Fibroblast of peridontal ligament (primary cell): ENCODE results near the gene PRRT1B.
"Not testable (repeated sequence)": the region's sequence is repeated elsewhere in the genome, so short reads cannot be mapped to it uniquely, and the experiment has no call there.

Experiments used
- DNase-seq: peaks from one replicate; pipeline ENCODE4 v3.0.0-alpha.2; 2010; ENCODE audit errors: extremely low read depth

PRRT1B gene

DNA sequence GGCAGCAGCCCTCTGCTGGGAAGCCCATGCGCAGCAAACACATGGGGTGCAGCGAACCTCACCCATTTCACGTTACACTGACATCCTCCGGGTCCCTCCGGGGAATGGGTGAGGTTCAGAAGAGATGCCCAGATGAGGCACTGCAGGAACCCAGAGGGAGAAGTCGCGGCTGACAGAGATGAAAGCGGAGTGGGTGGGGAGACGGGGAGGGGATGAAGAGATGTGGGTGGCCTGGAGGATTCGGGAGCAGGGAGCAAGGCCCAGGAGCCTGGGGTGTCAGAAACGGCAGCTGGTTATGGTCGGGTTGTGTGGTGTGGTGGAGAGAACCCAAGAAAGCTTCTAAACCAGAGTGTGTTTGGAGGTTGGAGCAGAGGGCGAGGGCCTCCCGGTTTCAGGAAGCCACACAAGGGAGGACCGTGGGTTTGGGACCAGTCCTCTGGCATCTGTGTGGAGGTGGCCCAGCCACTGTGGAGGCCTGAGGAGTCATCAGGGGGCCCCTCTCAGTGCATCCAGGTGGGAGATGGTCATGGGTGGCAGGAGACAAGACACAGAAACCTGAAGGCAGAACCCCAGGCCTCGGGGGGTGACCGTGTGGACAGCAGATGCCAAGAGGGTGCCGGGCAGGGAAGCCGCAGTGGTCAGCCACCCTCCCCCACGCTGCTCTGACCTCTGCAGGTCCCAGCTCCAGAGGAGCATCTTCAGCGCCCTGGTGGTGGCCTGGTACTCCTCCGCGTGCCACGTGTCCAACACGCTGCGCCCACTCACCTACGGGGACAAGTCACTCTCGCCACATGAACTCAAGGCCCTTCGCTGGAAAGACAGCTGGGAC is 22.9 kb upstream of the PRRT1B start:
- no peak for DNase-seq

DNA sequence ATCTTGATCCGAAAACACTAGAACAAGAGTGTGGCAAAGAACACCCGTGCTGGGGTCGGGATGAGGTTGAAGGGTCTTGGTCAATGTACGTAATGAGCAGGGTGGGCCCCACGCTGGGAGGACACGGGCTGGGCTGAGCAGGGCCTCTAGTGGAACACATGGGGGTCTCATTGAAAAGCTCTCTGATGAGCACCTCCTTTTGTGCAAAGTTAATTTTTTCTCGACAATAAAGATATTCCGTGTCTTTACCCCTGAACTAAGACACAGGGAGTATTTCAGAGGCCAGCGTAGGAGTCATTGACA is 22.3 kb upstream of the PRRT1B start:
- DNase-seq: no peak

DNA sequence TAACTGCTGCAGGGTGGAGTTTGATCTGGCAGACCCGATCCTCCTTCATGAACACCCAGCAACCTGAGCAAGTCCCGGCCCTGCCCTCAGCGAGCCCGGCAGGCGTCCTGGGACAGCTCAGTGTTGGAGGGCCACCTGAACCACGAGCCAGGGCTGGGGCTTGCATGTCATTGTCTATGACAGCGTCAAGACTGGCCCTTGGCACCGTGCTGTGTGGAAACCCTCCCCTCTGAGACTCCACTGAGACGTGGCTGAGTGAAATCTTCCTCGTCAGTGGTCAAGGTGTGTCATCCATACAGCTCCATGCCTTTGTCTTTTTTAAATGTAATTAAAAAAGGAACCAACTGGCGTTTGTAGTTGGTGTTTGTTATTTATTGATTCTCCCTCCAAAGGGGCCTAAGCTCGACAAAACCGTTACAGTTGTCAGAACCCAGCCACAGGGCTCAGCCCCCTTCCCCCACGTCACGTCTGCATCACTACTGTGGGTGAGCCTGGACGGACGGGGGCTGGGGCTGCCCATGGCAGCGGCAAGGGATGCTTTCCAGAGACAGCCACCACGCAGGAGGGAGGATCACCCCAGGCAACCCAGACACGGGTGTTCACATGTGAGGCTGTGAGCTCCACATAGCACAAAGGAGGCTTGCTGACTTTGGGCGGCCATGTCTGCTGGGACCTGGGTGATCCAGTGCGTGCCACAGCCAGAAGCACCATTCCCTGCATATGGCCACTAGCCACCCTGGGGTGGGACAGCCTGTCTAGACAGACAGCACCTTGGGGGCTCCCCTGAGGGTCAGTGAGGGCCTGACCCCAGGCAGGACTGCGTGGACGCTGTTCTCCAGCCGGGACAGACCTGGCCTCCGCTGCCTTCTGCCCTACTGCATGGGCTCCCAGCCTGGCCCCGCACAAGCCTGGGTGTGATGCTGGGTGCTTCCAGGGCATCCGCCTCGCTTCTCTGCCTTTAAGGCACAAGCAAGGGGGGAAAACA is 21.6 kb upstream of the PRRT1B start:
- no peak for DNase-seq

DNA sequence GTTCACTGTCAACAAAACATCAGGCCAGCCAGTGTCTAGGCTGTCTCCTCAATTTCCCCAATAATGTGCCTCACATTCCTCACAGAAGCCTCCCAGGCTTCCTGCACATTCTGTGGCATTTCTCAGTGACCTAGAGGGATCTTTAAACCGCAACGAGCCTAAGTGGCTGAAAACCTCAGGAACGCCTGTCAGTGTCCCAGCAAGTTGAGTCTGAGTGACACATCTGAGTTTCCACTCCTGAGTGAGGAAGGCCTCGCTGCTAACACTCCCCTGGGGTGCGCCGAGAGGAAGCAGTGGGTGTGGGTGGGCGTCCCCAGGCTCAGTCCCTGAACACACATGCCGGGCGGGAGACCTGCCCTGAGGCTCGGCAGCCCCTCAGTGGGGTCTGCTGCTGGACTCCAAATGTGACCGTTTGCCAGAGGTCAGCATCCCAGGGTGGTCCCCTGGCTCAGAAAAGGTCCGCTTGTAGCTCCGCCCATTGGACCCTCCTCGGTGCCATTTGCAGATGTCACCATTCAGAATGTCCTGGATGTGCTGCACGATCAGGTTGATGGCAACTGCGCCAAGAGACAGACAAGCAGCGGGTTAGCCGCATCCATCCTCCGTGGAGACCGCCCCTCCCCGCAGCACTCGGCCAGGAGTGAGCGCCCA is 20.5 kb upstream of the PRRT1B start:
- DNase-seq: peak; percentile 58

DNA sequence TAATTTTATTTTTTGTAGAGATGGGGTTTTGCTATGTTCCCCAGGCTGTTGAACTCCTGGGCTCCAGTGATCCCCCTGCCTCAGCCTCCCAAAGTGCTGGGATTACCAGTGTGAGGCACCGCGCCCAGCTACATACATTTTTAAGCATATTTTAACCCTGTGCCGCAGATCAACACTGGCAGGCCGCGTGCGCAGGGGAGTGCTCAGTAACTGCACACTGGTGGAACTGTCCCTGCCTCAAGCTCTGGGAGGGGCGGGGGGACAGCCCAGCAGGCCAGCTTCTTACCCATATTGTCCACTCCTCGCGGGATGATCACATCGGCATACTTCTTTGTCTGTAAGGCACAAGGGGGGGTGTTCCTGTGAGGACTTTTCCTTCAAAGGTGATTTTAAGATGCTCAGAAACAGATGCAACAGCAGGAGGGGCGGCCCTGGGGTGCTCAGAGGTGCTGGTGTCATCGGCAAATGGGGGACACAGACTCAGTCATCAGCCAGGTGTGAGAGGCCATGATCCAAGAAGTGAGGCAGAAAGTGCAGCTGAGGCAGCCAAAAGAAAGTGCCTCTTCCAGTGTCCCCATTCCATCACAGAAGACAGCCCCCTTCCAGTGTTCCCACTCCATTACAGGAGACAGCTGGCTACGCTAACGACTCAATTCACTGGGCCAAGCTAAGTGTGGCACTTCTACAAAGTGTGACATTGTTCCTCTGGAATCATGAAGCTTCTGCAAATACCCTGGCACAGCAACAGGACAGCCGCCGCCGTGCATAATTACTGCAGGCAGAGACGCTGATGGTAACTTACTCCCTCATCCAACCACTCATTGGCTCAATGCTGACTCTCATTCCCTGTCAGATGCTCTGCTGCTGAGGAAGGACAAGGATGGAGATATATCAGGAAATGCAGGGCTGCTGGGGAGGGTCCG is 19.4 kb upstream of the PRRT1B start:
- no peak for DNase-seq

DNA sequence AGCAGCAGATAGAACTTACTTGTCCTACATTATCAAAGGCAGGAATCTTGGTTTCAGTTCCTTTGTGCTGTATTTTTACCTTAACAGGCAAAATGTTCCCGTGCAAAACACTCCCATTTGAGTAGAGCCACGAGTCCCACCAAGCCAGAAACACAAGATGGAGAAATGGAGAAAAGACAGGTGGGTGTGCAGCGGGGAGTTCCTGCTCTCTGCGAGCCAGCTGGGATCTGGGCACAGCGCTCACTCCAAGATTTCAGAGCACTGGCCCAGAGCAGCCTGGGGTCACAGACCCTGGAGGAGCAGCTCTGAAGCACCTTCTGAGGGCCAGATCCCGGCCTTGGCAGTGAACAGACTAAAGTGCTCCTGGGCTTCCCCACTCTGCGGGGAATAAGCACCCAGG is 17.1 kb upstream of the PRRT1B start:
- no peak for DNase-seq

DNA sequence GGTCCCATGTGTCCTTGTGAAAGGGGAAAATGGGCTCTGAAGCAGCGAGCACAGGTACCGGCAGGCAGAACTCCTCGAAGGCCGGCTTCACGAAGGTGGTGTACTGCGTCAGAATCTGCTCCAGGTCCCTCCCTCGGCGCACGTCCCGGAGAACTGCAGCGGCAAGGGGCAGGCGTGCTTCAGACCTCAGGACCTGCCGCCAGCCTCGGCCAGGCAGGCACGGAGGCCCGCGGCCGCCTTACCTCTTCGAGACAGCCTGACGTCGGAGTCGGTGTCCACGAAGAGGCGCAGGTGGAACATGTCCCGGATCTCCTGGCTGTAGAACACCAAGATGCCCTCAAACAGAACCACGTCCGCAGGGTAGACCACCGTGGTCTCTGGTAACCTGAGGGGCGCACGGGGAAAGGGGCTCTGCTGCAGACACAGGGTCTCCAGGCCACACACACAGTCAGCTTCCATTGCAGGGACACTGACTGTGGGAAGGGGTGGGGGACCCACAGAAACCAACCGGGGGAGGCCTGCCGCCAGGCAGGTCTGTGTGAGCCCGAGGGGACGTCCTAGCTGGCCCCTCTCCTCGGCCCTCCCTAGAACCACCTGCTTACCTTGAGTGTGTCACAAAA is 16.3 kb upstream of the PRRT1B start:
- DNase-seq: no peak

DNA sequence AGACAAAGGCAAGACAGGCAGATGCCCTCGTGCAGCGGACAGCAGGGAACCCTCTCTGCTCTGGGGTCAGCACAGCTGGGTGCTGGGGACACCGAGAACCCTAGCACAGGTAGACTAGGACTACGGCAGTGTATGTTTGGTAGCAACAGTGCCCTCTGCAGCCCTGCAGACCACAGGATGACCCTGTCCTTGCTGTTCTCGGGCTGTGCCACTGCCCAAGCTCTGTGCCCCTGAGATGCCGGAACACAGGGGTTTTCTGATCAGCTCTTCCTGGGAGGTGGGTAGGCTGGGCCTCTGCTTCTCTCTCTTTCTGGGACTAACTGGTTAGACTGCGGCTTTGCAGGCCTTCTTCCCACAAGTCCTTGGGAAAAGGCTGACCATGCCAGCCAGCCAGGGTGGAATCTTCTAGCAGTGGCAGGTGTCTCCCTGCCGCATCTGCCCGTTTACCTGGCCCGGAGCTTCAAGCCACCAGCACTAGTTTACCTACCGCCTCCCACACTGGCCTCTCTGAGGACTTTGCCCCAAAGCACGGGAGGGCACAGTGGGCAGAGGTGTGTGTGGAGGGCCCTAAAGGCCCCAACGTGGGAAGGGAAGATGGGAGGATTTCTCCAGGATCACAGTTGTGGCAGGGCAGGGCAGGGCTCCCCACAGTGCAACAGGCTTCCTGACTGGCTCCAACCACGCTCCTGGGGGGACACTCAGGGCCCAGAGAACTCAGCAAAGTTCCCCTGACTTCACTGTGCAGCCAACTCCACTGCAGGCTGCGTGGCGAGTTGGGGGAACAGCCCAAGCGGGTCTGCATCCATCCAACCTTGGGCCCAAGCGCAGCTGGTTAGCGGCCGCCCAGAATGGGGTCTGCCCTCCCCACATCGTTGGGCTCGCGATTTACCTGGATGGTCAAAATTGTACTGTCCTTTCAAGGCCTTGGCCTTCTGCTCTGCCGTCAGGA is 15.5 kb upstream of the PRRT1B start:
- no peak for DNase-seq

DNA sequence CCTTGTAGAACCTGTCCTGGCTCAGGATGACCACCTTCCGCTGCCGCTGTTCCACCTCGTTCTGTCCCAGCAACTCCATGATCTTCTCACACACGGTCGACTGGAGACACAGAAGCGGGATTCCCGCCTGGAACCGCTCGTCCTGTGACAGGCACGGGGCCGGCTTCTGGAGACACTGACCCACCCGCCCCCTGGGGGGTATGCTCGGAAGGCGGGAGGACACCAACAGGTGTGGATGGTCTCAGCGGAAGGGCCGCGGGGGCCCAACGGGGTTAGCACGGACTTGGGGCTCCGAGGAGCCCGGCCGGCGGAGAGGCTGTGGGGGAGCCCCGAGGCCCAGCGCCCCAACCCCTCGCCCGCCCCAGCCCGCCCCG is 14.8 kb upstream of the PRRT1B start:
- DNase-seq: peak; percentile 12

DNA sequence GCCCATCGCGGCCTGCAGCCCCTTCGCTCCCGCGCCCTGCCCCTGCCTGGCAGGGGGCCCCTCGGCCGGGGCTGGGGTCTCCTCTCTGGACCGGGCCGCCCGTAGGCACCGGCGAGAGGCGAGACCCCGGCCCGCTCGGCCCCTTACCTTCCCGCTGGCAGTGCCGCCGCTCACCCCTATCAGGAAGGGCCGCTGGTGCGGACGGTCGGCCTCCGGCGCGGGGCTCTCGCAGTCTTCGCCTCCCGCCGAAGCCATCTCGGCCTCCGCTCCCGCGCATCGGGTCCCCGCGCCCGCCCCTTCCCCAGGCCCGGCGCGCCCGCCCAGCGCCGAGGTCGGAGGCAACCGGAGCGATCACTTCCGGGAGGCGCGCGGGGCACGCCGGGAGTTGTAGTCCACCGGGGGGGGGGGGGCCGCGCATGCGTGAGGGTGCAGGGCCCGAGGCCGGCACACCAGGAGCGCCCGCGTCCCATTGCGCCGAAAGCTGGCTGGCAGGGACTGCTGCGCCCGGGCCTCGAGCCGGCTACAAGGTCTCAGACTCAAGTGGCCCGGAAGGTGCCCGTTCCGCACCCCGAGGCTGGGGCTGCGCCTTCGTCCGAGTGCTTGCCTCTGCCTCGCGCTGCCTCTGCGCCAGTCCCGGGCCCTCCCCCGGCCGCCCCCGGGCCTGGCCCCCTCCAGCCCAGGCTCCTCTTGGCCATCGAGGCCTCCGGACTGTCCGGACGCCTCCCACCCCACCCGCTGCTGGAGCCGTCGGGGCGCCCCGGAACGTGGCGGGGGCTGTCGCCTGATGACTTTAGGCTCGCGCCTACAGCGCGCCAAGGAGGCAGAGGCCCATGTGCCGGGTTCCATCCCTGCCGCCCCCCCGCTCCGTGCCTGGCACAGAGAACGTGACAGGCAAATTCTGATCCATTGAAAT is 14.1 kb upstream of the PRRT1B start, which contains the start of gene UCK1:
Gene UCK1 (minus strand): TSS at position 344 of the 913 bp plus-strand sequence. CDS start 89 bp downstream, at position 255.
- DNase-seq: peak; percentile 65

DNA sequence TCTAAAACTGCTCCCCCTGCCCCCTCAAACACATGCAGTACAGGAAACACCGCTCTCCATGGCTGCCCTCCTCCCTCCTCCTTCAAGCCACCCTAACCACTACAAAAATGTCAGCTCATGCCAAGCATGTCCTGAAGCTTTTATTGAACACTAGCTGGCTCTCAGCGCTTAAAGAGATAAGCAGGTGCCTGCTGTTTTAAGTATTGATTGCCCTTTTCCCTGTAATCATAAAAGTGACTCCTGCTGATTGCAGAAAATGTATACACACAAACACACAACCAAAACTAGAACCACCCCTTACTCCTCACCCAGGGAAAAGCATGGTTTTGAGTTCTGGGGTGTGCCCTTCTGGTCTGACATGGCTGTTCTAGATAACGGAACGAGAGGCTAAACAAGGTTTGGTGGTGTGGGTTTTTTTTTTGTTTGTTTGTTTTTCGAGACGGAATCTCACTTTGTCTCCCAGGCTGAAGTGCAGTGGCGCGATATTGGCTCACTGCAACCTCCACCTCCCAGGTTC is 10.5 kb upstream of the PRRT1B start:
- no peak for DNase-seq

DNA sequence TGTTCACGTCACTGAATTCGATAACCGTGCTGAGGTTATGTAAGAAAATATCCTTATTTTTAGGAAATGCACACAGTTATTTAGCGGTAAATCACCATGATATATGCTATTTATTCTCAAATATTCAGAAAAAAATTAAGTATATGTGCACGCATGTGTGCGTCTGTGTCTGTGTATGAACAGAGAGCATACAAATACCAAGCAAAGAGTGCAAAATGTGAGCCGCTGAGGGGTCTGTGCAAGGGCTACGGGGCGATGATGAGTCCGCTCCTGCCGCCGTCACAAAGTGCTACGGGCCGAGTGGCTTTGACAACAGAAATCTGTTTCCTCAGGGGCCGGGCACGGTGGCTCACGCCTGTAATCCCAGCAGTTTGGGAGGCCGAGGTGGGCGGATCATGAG is 7.4 kb upstream of the PRRT1B start:
- DNase-seq: no peak

DNA sequence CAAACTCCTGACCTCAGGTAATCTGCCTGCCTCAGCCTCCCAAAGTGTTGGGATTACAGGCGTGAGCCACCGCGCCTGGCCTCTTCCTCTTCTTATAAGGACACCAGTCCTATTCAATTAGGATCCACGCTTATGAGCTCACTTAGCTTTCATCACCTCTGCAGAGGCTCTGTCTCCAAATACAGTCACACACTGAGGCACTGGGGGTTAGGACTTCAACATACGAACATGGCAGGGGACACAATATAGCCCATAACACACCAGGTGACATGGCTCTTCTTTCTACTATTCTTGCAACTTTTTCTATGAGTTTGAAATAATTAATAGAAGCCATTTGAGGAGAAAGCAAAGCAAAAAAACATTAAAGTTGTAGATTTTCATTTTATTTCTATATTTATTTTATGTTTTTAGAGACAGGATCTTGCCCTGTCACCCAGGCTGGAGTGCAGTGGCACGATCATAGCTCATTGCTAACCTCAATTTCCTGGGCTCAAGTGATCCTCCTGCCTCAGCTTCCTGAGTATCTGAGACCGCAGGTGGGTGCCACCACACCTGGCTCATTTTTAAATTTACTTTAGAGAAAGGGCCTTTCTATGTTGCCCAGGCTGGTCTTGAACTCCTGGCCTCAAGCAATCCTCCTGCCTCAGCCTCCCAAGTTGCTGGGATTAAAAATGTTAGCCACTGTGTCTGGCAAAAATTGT is 6.0 kb upstream of the PRRT1B start:
- no peak for DNase-seq

DNA sequence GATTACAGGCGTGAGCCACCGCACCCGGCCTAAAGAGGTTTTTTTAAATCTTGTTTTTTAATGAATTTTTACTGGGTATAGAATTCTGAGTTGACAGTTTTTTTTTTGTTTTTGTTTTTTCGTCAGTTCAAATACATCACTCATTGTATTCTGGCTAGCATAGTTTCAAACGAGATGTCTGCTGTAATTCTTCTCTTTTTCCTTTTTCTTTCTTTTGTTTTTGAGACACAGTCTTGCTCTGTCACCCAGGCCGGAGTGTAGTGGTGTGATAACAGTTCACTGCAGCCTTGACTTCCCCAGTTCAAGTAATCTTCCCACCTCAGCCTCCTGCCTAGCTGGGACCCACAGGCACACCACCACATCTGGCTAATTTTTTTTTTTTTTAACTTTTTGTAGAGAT is 2.2 kb upstream of the PRRT1B start:
- peak; percentile 5 for DNase-seq

DNA sequence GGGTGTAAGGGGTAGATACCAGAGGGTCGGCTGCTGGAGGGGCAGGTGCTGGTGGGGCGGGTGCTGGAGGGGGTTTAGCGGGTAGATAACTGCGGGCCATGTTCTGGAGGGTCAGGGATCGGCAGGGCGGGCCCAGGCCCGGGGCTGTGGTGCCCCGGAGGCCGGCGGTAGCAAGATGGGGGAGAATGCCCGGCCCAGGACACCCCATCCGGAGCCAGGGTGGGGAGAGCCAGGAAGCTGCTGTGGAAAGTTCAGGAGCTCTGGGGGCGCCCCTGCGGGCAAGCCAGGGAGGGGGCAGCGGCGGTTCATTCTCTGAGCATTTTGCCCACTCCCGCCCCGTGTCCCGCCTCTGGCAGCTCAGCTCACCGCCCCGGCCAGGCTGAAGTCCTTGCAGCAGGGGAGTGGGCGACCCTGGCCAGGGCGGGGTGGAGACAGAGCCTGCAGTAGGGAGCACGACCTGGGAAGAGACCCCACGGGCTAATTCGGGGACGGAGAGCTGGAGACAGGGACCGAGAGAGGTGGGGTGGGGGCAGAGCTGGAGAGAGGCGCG is 538 bp downstream of the PRRT1B start:
- no peak for DNase-seq

DNA sequence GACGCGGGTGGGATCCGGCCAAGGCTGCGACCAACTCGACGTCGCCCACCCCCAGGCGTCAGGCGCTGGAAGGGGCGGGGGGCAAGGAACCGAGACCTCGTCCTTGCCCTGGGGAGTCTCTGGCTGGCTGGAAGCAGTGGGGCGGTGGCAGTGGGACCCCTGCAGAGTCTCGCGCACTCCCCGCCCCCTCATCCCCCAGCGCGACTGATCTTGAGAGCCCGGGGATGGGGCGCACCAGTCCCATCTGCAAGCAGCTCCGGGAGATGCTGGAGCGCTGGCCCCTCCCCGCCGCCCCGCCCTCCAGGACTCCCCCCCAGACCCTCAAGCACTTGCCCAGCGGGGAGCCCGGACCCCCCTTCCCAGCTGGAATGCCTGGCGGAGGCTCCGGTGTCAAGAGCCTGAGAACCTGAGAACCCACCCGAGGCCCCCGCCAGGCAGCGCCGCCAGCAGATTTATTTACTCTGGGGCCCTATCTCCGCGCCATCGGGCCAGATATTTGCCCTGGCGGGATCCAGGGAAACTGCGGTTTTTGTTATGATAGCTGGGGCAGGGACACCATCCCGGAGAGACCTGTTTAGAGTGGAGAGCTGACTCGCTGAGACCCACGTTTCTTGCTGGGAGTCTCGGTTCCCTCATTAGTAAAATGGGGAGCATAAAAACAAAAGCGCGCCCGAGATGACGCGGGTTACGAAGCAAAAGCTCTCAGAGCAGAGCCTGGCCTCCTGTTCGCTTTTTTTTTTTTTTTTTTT is 1.2 kb downstream of the PRRT1B start:
- DNase-seq: peak; percentile 9

DNA sequence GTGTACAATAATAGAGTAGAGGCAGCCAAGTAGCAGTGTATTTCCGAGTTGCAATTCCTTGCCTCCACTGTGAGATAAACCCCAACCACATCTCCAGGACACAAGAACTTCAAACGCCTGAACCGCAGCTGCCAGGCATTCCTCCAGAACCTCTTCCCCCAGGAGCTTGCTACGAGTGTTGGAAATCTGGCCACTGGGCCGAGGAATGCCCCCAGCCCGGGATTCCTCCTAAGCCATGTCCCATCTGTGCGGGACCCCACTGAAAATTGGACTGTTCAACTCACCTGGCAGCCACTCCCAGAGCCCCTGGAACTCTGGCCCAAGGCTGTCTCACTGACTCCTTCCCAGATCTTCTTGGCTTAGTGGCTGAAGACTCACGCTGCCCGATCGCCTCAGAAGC is 3.9 kb downstream of the PRRT1B start:
- DNase-seq: not testable (repeated sequence)
